Endothelial cell of umbilical vein (primary cell): ENCODE measurements around the gene FNBP1.

Source experiments
- CTCF ChIP-seq, 2 donors: IDR thresholded peaks; 1 replicate in 1 of 2; 2 replicates in 1 of 2; pipeline ENCODE4 v1.5.1; 2011; ENCODE audit warnings: low read length in 2 of 2, mild to moderate bottlenecking in 2 of 2, moderate library complexity in 2 of 2, control low read depth in 1 of 2, inconsistent platforms in 1 of 2, low read depth in 1 of 2; ENCODE audit not compliant: insufficient read depth in 1 of 2; ENCODE audit errors: extremely low read depth in 1 of 2
- EZH2 ChIP-seq: IDR thresholded peaks from 2 replicates; pipeline ENCODE4 v1.6.1; 2012; ENCODE audit warnings: borderline replicate concordance, low read depth, mild to moderate bottlenecking, moderate library complexity, low read length, inconsistent platforms; ENCODE audit not compliant: severe bottlenecking
- FOS ChIP-seq: IDR thresholded peaks from 2 replicates; pipeline ENCODE4 v1.6.1; 2011; ENCODE audit warnings: mild to moderate bottlenecking, low read length, moderate library complexity, borderline replicate concordance; ENCODE audit not compliant: insufficient read depth
- GATA2 ChIP-seq: IDR thresholded peaks from 2 replicates; pipeline ENCODE4 v1.7.0; 2011; ENCODE audit warnings: low read depth, mild to moderate bottlenecking, moderate library complexity, mixed read lengths, low read length; ENCODE audit not compliant: insufficient read length, insufficient read depth
- JUN ChIP-seq: IDR thresholded peaks from 2 replicates; pipeline ENCODE4 v1.6.1; 2011; ENCODE audit warnings: borderline replicate concordance, low read depth; ENCODE audit not compliant: insufficient read length, insufficient read depth
- MAX ChIP-seq: IDR thresholded peaks from 2 replicates; pipeline ENCODE4 v1.6.1; 2011; ENCODE audit not compliant: insufficient read depth, insufficient read length
- MYC ChIP-seq: IDR thresholded peaks from one replicate; pipeline ENCODE4 v1.6.1; 2011; ENCODE audit warnings: mild to moderate bottlenecking, low read depth, low read length
- POLR2A ChIP-seq: IDR thresholded peaks from 2 replicates; pipeline ENCODE4 v1.6.1; 2012; ENCODE audit warnings: low read depth, mild to moderate bottlenecking, control low read depth, low read length
- POLR2AphosphoS5 ChIP-seq: IDR thresholded peaks from 2 replicates; pipeline ENCODE4 v1.6.1; 2012; ENCODE audit warnings: low read depth, mild to moderate bottlenecking, control low read depth, low read length, moderate library complexity; ENCODE audit not compliant: insufficient read depth

GRCh38 chr9:129868023-129868871 lies 174.7 kb downstream of the FNBP1 start:
- TF ChIP-seq CTCF (IDR thresholded peaks at IDR 0.05; ENCODE audit: extremely low read depth in 1 of 2, insufficient read depth in 1 of 2, low read depth in 1 of 2, low read length in 2 of 2) (no peak), POLR2AphosphoS5 (no peak), MAX (no peak), POLR2A (no peak), GATA2 (no peak), JUN (no peak), FOS (no peak), EZH2 (no peak), MYC (no peak)
